HEK293T (cell line): ENCODE data around the gene ZNF488.

ENCODE experiments used
- BHLHE40 ChIP-seq: fragments of 450-650 bp; IDR thresholded peaks from 2 replicates; pipeline ENCODE4 v1.6.1; 2016; ENCODE audit warnings: mild to moderate bottlenecking, moderate library complexity, borderline replicate concordance
- CTBP1 ChIP-seq: fragments of 450-650 bp; IDR thresholded peaks from 2 replicates; pipeline ENCODE4 v1.6.1; 2016; ENCODE audit warnings: borderline replicate concordance
- TF ChIP-seq, protein P1 (sequence below): fragments of 450-650 bp; IDR thresholded peaks from 2 replicates; pipeline ENCODE4 v1.6.1; 2016

DNA sequence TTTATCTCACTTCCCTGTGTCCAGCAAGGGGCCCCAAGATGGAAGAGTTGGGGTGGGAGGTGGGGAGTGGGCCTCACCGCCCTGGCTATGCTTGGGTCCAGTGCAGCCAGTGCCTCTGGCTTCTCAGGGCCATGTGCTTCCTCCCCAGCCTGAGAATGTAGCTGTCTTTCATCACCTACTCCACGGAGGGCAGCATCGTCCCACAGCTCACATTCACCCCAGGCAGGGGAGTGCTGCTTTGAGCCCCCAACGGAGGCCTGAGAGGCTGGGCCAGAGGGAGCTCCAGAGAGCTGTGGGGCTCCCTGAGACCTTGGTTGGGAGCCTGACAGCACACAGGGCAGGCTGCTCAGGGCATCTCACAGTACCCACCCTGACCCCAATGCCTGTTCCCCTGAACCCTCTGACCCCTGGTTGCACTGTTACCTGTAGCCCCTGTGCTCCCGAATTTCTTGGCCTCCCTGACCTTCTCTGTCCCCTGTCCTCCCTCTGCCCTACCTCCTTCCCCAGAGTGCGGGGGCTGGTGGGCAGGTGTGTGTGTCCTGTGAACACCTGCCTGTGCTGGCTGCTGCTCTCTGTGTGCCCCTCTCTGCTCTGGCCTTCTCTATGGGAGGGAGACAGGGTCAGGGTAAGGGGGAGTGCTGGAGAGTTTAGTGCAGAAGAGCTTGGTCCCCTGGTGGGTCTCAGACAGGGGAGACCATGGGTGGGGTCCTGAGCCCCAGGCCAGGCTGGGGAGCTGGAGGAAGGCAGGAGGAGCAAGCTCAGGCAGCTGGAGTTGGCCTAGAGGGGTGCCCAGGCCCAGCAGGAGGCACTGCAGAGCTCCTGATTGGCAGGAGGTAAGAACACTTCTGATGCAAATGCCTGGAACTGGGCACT is 19.6 kb upstream of the ZNF488 start:
- no peak for TF ChIP-seq CTBP1
- no peak for TF ChIP-seq BHLHE40
- TF ChIP-seq, protein P1, sequence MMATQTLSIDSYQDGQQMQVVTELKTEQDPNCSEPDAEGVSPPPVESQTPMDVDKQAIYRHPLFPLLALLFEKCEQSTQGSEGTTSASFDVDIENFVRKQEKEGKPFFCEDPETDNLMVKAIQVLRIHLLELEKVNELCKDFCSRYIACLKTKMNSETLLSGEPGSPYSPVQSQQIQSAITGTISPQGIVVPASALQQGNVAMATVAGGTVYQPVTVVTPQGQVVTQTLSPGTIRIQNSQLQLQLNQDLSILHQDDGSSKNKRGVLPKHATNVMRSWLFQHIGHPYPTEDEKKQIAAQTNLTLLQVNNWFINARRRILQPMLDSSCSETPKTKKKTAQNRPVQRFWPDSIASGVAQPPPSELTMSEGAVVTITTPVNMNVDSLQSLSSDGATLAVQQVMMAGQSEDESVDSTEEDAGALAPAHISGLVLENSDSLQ = no peak
